ENCODE results near the gene ATP9B.

ATP9B gene

GRCh38 chr18:79368681-79369080 lies 299.5 kb downstream of the ATP9B start:
- no peak for DNase-seq (ENCODE audit: low read depth)
- H3K4me3 ChIP-seq (ENCODE audit: low read depth, low read length) = no peak overlapping the region
- TF ChIP-seq CTCF (IDR thresholded peaks at IDR 0.05; ENCODE audit: control insufficient read depth, extremely low read depth, insufficient read depth) = no peak

GRCh38 chr18:79371561-79372121 lies 302.4 kb downstream of the ATP9B start:
- DNase-seq (ENCODE audit: low read depth) = no peak
- no peak for TF ChIP-seq CTCF (IDR thresholded peaks at IDR 0.05; ENCODE audit: control insufficient read depth, extremely low read depth, insufficient read depth)
- H3K4me3 ChIP-seq (ENCODE audit: low read depth, low read length) = no peak overlapping the region

GRCh38 chr18:79372461-79372860 lies 303.3 kb downstream of the ATP9B start:
- no peak for TF ChIP-seq CTCF (IDR thresholded peaks at IDR 0.05; ENCODE audit: control insufficient read depth, extremely low read depth, insufficient read depth)
- H3K4me3 ChIP-seq (ENCODE audit: low read depth, low read length) = no peak overlapping the region
- no peak for DNase-seq (ENCODE audit: low read depth)

GRCh38 chr18:79372991-79373390 lies 303.8 kb downstream of the ATP9B start:
- no peak for DNase-seq (ENCODE audit: low read depth)
- TF ChIP-seq CTCF (IDR thresholded peaks at IDR 0.05; ENCODE audit: control insufficient read depth, extremely low read depth, insufficient read depth) = no peak
- no peak overlapping the region for H3K4me3 ChIP-seq (ENCODE audit: low read depth, low read length)

GRCh38 chr18:79373736-79374135 lies 304.5 kb downstream of the ATP9B start:
- TF ChIP-seq CTCF (IDR thresholded peaks at IDR 0.05; ENCODE audit: control insufficient read depth, extremely low read depth, insufficient read depth) = no peak
- H3K4me3 ChIP-seq (ENCODE audit: low read depth, low read length) = no peak overlapping the region
- no peak for DNase-seq (ENCODE audit: low read depth)

- no peak overlapping the region for H3K4me3 ChIP-seq (ENCODE audit: low read depth, low read length)
- no peak for DNase-seq (ENCODE audit: low read depth)
- no peak for TF ChIP-seq CTCF (IDR thresholded peaks at IDR 0.05; ENCODE audit: control insufficient read depth, extremely low read depth, insufficient read depth)
Measured at GRCh38 chr18:79374408-79375171, 305.4 kb downstream of the ATP9B start.

All from LNCaP clone FGC (cell line).